GM12878 (cell line): Measurements from ENCODE around the gene PHLDA2. TPM values are rescaled to one million over a fixed set of nuclear protein-coding genes. Genes with fewer than 3 reads are reported as not detected.

Source experiments
- ATAC-seq: fragments of 200-7000 bp; cut with Tn5 transposase; 3 replicates; pipeline ENCODE4 v1.9.1; 2020; ENCODE audit warnings: mild to moderate bottlenecking, moderate library complexity
- BruUV-seq: library from RNA; stranded (reverse); fragments of 400-500 nt; replicated peaks from 2 replicates; lab custom pipeline; 2021; lab: Mats Ljungman, UMichigan
- CTCF ChIA-PET: fragments of 300-600 bp; sonication (Branson Sonifier 250); formaldehyde crosslinking; extraction: SDS; loops from one replicate; lab custom pipeline; 2021; ENCODE audit warnings: inconsistent platforms; lab: Yijun Ruan, JAX
- POLR2A ChIA-PET: fragments of 350-600 bp; formaldehyde crosslinking; extraction: SDS; loops from one replicate; lab custom pipeline; 2021; ENCODE audit warnings: inconsistent platforms; lab: Charles Lee
- RAD21 ChIA-PET: fragments of 300-600 bp; sonication (Branson Sonifier 250); formaldehyde crosslinking; loops from one replicate; lab custom pipeline; 2023; ENCODE audit warnings: antibody characterized with exemption; ENCODE audit not compliant: unreplicated experiment; lab: Charles Lee
- SMC1A ChIA-PET: fragments of 300-600 bp; sonication (Branson Sonifier 250); formaldehyde crosslinking; loops from one replicate; lab custom pipeline; 2023; ENCODE audit not compliant: unreplicated experiment, uncharacterized antibody; lab: Charles Lee
- DNase-seq: peaks from one replicate; pipeline ENCODE4 v3.0.0-alpha.2; 2011; ENCODE audit warnings: low read depth, low spot score
- FAIRE-seq: peaks from 3 replicates; lab custom pipeline; 2011; peaks lifted over from hg19 to GRCh38; lab: Jason Lieb, UNC
- H2AFZ ChIP-seq: 2 replicates; pipeline ENCODE4 v1.6.0; 2011; ENCODE audit warnings: low read depth, low read length, control low read depth; ENCODE audit not compliant: control insufficient read depth
- H3K27ac ChIP-seq: 2 replicates; pipeline ENCODE4 v1.5.1; 2011; ENCODE audit warnings: control low read depth; ENCODE audit not compliant: control insufficient read depth, insufficient read depth
- H3K27me3 ChIP-seq, 2 experiments: replicated peaks in 1 of 2; 2 replicates each; pipeline versions ENCODE4 v1.6.0 to v1.6.1; 2011; ENCODE audit warnings: low read length in 1 of 2; ENCODE audit not compliant: control insufficient read depth in 2 of 2, insufficient read depth in 2 of 2
- H3K36me3 ChIP-seq, 2 experiments: 2 replicates each; pipeline ENCODE4 v1.5.1; 2011; ENCODE audit warnings: low read length in 1 of 2; ENCODE audit not compliant: control insufficient read depth in 2 of 2, insufficient read depth in 2 of 2
- H3K4me1 ChIP-seq: 2 replicates; pipeline ENCODE4 v1.6.1; 2011; ENCODE audit warnings: mild to moderate bottlenecking, low read length, moderate library complexity, mixed read lengths; ENCODE audit not compliant: control insufficient read depth, insufficient read depth
- H3K4me2 ChIP-seq: 2 replicates; pipeline ENCODE4 v1.6.0; 2011; ENCODE audit warnings: control low read depth; ENCODE audit not compliant: control insufficient read depth, insufficient read depth
- H3K4me3 ChIP-seq: fragments of 200-600 bp; sonication (generic); 2 replicates; pipeline ENCODE4 v1.5.1; 2016
- H3K79me2 ChIP-seq: 2 replicates; pipeline ENCODE4 v1.6.0; 2011; ENCODE audit warnings: low read length; ENCODE audit not compliant: control insufficient read depth, insufficient read depth
- H3K9ac ChIP-seq: 2 replicates; pipeline ENCODE4 v1.8.0; 2011; ENCODE audit warnings: low read length, control low read depth, mixed read lengths; ENCODE audit not compliant: control insufficient read depth, insufficient read depth
- H3K9me3 ChIP-seq: replicated peaks from 3 replicates; pipeline ENCODE4 v1.5.1; 2011; ENCODE audit warnings: mild to moderate bottlenecking, low read length; ENCODE audit not compliant: control insufficient read depth, insufficient read depth
- H4K20me1 ChIP-seq: 2 replicates; pipeline ENCODE4 v1.6.0; 2011; ENCODE audit not compliant: control insufficient read depth, insufficient read depth
- ATF2 ChIP-seq: IDR thresholded peaks from 2 replicates; pipeline ENCODE4 v1.6.1; 2012; ENCODE audit warnings: low read length, inconsistent platforms
- ATF3 ChIP-seq: IDR thresholded peaks from 2 replicates; pipeline ENCODE4 v1.6.1; 2011; ENCODE audit warnings: low read depth, mild to moderate bottlenecking, low read length, moderate library complexity, borderline replicate concordance; ENCODE audit errors: extremely low read depth
- CBX5 ChIP-seq: sonication (generic); IDR thresholded peaks from 2 replicates; pipeline ENCODE4 v1.6.1; 2016; ENCODE audit warnings: low read depth, moderate library complexity, mild to moderate bottlenecking, inconsistent platforms
- FOS ChIP-seq: IDR thresholded peaks from 3 replicates; pipeline ENCODE4 v1.6.1; 2011; ENCODE audit warnings: borderline replicate concordance; ENCODE audit not compliant: insufficient read length; ENCODE audit errors: extremely low read depth
- HCFC1 ChIP-seq: fragments of 150-350 bp; IDR thresholded peaks from 2 replicates; pipeline ENCODE4 v1.6.1; 2014; ENCODE audit warnings: low read length
- HDAC6 ChIP-seq: fragments of 200-600 bp; sonication (generic); IDR thresholded peaks from one replicate; pipeline ENCODE4 v1.8.0; 2017; ENCODE audit warnings: antibody characterized with exemption; ENCODE audit not compliant: unreplicated experiment
- IRF4 ChIP-seq: IDR thresholded peaks from 2 replicates; pipeline ENCODE4 v1.6.1; 2011; ENCODE audit warnings: low read depth, low read length
- NFXL1 ChIP-seq: fragments of 450-650 bp; IDR thresholded peaks from 2 replicates; pipeline ENCODE4 v1.6.1; 2017; ENCODE audit warnings: antibody characterized with exemption, mild to moderate bottlenecking, borderline replicate concordance
- RAD21 ChIP-seq: IDR thresholded peaks from 2 replicates; pipeline ENCODE4 v1.6.1; 2011; ENCODE audit warnings: mild to moderate bottlenecking, low read depth, low read length, moderate library complexity; ENCODE audit not compliant: insufficient read depth
- RAD51 ChIP-seq: fragments of 450-650 bp; IDR thresholded peaks from 2 replicates; pipeline ENCODE4 v1.6.1; 2016; ENCODE audit warnings: moderate library complexity, mild to moderate bottlenecking, inconsistent platforms
- SRF ChIP-seq, 2 experiments: IDR thresholded peaks; 2 replicates each; pipeline ENCODE4 v1.6.1; 2011; ENCODE audit warnings: low read depth in 2 of 2, low read length in 2 of 2, mild to moderate bottlenecking in 1 of 2, moderate library complexity in 1 of 2
- ZNF24 ChIP-seq: fragments of 450-650 bp; IDR thresholded peaks from 2 replicates; pipeline ENCODE4 v1.6.1; 2017; ENCODE audit warnings: antibody characterized with exemption, mild to moderate bottlenecking
- WGBS: methylation state at CpG from one replicate; pipeline ENCODE4 v1.1.6; 2016; ENCODE audit warnings: low lambda C conversion rate; ENCODE audit not compliant: insufficient replicate concordance, insufficient coverage; ENCODE audit errors: missing lambda C conversion rate; 5-methylcytosine and 5-hydroxymethylcytosine counted together
- in situ Hi-C: fragments of 300-500 bp; cut with MboI; formaldehyde crosslinking; loops from 9 replicates; pipeline ENCODE4 v1.14.3; 2018; ENCODE audit warnings: mixed read lengths
- intact Hi-C: fragments of 100-400 bp; cut with micrococcal nuclease; formaldehyde crosslinking; loops from one replicate; pipeline ENCODE4 v1.14.2; 2022; ENCODE audit not compliant: unreplicated experiment
- polyA plus RNA-seq, 11 experiments: library from polyadenylated mRNA; depleted of rRNA in 4 of 11; unstranded in 6 of 11; stranded (reverse) in 5 of 11; fragments of >200 nt; fragmentation: Nextera tagmentation in 4 of 11; fragmentation: Illumina TruSeq in 1 of 11; extraction: Ambion mirVana in 4 of 11; extraction: Trizol in 1 of 11; gene quantifications; 1 replicate in 1 of 11; 2 replicates in 10 of 11; pipeline versions ENCODE4 v1.2.1 to v1.2.3, GENCODE V29; 2011 to 2016; ENCODE audit warnings: inconsistent platforms in 2 of 11, missing spikeins in 2 of 11, low read depth in 1 of 11
- total RNA-seq, 4 experiments: library from RNA; depleted of rRNA in 3 of 4; stranded (reverse); fragments of >200 nt in 3 of 4; fragmentation: Illumina TruSeq in 1 of 4; extraction: Trizol in 1 of 4; gene quantifications; 2 replicates each; pipeline versions ENCODE4 v1.2.1 to v1.2.3, GENCODE V29; 2013 to 2021

The PHLDA2 gene
- total and polyA plus RNA-seq, 10 of the 15 experiments (the other 5 are each of a cell fraction or from before 2014, with no cell fraction given), result 0.15 to 0.49 (median 0.16) TPM; not detected in 7

DNA sequence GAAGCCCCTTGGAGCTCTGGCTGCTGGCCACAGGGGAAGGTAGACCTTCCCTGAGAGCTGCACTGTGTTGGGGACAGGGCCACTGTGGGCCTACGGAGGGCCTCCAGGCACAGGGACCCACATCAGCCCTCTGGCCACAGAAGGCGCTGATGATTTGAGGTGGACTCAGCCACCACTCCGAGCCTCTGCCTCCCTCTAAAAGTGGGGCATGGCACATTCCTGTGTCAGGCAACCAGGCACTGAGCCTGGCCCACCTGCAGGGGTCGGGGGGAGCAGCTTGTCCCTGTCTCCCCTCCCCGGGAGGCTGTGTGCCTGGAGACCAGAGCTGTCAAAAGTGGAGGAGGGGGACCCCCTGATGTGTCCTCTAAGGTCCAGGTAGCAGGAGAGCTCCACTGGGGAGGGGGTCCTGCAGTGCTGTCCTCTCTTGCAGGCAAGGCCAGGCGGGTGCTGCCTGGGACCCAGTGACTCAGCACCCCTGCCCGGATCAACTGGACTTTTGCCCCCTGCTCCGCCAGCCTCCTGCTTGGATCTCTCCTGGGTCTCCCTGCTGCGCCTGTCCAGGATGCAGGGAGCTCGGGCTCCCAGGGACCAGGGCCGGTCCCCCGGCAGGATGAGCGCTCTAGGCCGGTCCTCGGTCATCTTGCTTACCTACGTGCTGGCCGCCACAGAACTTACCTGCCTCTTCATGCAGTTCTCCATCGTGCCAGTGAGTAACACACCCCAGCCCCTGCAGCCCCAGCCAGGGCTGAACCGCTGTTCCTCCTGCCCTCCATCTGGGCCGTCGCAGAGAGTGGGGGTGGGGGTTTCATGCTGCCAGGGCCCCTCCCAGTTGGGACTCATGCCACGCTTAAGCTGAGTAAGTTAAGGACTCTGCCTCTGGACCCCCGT, 26.2 kb downstream of the PHLDA2 start:
- Histone ChIP-seq H3K9me3 (no peaks in the 10 kb centered on the region; the same call in 2 of the 3 replicates), H3K4me3 (peak overlapping the region; percentile 97), H3K36me3 (no peaks in the 10 kb centered on the region), H3K27ac (peak overlapping the region; percentile 63), H2AFZ (peak overlapping the region; percentile 88), H3K79me2 (no peaks in the 10 kb centered on the region; the same call in 1 of the 2 replicates), H3K4me2 (peak overlapping the region; percentile 79), H4K20me1 (no peaks in the 10 kb centered on the region), H3K9ac (peak overlapping the region; percentile 82), H3K4me1 (peaks cover 18% of the 10 kb centered on the region)
- CTCF ChIA-PET, result interaction anchor here (0.6 to 4.4 kb wide), 5 partner anchors 11 to 189 kb away, joined by 3 to 28 read pairs (median 9); no protein-coding TSS in a partner anchor
- peak; percentile 36 for ATAC-seq
- 79% methylated on average over 23 of the region's 23 CpGs for WGBS
- intact Hi-C loops, result no loop called here
- TF ChIP-seq RAD21 (no peak), HDAC6 (no peak), CBX5 (no peak), IRF4 (no peak), SRF (IDR thresholded peaks at IDR 0.05; ENCODE audit: low read depth in 2 of 2, low read length in 2 of 2) (no peak), ZNF24 (no peak), NFXL1 (no peak), ATF2 (no peak), ATF3 (no peak), RAD51 (no peak), HCFC1 (no peak), FOS (no peak)
- TF ChIP-seq, all 136 proteins: peak for 0
- DNase-seq, result no peak
- ChIA-PET RAD21 (interaction anchor here (0.6 to 2.2 kb wide), 5 partner anchors 10 to 87 kb away, joined by 3 to 9 read pairs (median 3); no protein-coding TSS in a partner anchor), POLR2A (interaction anchor here (0.8 to 2.1 kb wide), 3 partner anchors 10 to 203 kb away, joined by 5 to 8 read pairs (median 6); partner anchors contain the start of genes KCNQ1OT1 and PHLDA2), SMC1A (interaction anchor here (0.9 to 1.6 kb wide), 3 partner anchors 11 to 371 kb away, joined by 3 to 5 read pairs (median 3); no protein-coding TSS in a partner anchor)
- in situ Hi-C loops, result no loop called here
- BruUV-seq, result no TSS peak
- no peak for FAIRE-seq
- H3K27me3 ChIP-seq, result no peaks in the 10 kb centered on the region
